ENCODE data around the gene ANKRD11. TPM values are rescaled to one million over a fixed set of nuclear protein-coding genes. Genes with fewer than 3 reads are reported as not detected.

The ANKRD11 gene
- total RNA-seq, 1 donor from 2014 or later = 154 TPM

DNA sequence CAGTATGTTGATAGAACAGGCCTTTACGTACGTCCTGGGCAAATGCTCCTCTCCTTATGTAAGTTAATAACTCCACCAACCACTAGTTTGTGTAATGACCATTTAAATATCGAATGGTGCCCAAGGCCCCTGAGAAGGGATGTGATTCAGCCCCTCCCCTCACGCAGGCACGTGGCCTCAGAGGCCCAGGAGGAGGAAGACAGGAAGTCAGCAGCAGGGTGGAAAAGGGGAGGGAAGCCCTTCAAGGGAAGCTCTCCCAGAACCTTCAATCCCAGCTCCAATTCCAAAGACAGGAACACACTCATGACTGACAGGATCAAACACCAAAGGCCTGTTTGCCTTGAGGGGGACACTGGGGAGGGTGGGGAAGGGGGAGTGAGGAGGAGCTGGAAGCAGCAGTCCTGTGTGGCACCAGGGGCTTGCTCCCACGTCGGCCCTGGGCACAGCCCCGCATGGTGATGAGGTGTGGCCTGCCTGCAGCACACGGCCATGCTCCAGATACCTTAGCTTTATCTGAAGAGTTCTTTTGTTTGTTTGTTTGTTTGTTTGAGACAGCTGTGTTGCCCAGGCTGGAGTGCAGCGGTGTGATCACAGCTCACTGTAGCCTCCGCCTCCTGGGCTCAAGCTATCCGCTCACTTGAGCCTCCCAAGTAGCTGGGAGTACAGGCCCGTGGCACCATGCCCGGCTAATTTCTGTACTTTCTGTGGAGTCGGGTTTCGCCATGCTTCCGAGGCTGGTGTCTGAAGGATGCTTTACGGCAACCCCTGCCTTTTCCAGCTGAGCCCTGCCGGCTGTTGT is 167.8 kb downstream of the ANKRD11 start:
- intact Hi-C loops (cut with micrococcal nuclease) = no loop called here

DNA sequence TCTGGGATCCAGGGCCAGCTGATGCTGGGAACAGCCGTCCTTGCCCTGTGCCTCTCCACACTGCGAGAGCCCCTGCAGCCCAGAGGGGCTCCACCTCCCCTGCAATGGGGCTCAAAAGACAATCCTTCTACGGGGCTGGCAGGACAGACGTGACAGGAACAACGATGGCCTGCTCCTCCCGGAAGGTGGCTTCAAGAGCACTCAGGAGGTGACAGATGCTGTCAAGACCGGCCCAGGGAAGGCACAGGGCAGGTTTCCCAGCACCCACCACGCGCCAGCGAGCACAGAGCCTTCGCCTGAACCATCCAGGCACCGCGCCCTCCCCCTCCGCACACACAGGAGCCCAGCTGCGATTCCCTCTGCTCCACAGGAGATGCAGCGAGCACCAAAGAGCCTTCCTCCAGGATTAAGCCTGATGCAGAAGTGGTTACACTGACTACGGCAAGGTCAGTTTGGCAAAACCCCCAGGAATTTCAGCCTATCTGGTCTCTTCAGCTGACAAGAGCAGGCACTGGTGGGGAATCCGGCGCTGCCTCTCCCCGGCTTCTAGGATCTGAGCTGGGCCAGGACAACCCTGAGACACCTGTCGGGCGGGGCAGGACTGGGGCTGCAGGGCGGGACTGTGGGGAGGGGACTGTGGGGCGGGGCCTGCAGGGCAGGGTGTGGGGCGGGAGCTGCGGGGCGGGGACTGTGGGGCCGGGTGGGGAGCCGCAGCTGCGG is 169.4 kb downstream of the ANKRD11 start:
- intact Hi-C loops (cut with micrococcal nuclease) = no loop called here

DNA sequence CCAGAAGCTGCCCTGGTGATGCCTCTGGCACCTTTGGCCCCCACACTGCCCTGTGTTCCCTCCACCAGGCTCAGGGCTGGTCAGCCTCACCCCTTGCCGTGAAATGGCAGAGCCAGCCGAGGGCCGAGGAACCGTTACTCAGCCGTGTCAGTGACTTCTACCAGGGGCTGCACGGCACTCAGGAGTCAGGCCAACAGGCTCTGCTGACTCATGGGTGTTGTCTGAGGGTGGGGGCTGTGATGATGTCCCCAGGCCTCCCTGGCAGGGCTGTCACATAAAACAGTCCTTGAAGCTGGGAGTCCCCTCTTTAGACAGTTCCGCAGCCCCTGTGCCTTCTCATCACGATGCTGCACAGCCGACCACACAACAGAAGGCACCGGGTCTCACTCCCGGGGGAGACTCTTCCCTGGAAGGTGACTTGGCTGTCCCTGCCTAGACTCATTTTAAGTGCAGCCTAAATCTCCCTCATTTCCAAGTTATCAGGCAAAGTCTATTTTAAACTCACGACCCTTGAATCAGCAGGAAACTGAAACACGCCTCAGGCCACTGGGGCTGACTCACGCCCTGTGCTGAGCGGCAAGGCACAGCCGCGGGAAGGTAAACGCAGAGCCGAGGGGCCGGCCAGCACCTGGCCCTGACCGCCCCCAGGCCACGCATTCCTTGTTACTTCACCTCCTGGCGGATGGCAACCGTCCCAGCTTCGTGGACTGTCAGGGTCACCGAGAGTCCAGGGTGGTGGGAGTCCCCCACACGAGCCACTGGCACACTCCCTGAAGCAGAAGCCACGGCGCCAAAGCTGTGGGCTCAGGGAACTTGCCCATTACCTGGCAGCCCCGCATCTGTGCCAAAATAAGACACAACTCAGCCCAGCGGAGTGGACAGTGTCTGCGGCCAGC is 170.2 kb downstream of the ANKRD11 start:
- intact Hi-C loops (cut with micrococcal nuclease) = loop anchor here (5.0 kb wide), 2 partner anchors 187 to 237 kb away; partner anchors contain the start of gene SPG7

DNA sequence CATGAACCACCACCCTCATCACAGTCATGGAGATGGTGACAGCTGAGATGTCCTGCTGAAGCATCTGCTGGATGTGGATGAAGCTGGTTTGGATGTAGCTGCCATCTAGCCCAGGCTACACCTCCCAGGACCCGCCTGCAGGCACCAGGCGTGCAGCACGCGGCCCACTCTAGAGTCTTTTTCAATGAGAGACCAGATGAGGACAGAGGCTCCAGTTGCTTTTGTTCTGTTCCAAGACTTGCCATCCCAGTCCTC is 170.8 kb downstream of the ANKRD11 start:
- intact Hi-C loops (cut with micrococcal nuclease) = loop anchor here (5.0 kb wide), 2 partner anchors 188 to 238 kb away; partner anchors contain the start of gene SPG7

DNA sequence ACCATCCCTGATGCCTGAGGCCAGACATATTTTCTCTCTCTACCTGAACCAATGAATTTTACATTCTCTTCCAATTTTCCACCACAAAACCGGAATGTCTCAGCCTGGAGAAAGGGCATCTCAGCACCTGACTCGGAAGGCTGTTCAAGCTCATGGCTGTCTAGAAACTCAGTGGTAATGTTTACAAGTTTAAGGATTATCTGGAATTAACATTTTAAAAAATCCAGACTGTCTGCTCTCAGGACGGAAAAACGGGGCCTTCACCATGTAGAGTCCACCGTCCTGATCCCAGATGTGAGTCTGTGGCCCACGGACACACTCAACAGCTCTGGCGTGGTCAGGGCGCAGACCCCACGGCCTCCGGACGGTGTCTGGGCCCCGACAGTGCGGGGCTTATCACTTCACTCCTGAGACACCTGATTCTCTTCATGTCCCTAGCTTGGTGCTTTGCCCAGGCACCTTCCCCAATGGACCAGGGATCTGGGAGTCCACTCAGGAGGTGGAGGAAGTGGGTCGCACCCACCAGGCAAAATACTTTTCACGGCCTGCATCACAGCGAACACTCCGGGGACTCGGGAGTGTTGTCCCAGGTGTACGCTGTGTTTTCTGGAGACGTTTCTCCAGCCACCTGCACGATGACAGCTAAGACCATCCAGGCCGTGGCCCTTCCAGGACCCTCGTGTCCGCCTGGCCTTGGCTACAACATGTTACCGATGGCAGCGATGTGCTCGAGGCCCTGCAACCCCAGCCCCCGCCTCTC is 171.3 kb downstream of the ANKRD11 start:
- intact Hi-C loops (cut with micrococcal nuclease) = loop anchor here (5.0 kb wide), 2 partner anchors 188 to 238 kb away; partner anchors contain the start of gene SPG7

DNA sequence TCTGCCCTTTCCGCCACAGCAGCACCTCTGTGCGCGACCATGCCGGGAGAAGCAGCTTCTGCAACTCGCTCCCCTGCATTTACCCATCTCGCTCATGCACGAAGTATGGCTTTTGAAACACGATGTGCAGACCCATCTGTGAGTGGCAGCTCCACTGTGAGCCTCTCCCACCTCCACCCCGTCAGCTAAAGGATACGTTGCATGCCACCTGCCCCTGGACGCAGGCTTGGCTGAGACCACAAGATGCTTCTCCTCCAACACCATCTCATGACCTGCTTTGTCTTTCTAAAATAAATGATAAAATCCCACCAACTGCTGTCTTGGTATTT is 172.0 kb downstream of the ANKRD11 start:
- intact Hi-C loops (cut with micrococcal nuclease) = loop anchor here (5.0 kb wide), 2 partner anchors 189 to 239 kb away; partner anchors contain the start of gene SPG7

- intact Hi-C loops (cut with micrococcal nuclease) = loop anchor here (2.0 to 5.0 kb wide), 3 partner anchors 77 to 239 kb away; partner anchors contain the start of gene SPG7
Measured at GRCh38 chr16:89317729-89318429, 172.5 kb downstream of the ANKRD11 start.

GRCh38 chr16:89317101-89317671 is 173.2 kb downstream of the ANKRD11 start:
- intact Hi-C loops (cut with micrococcal nuclease) = loop anchor here (2.0 to 5.0 kb wide), 3 partner anchors 76 to 240 kb away; partner anchors contain the start of gene SPG7

GRCh38 chr16:89316701-89317100 is 173.7 kb downstream of the ANKRD11 start:
- intact Hi-C loops (cut with micrococcal nuclease) = loop anchor here (2.0 to 5.0 kb wide), 3 partner anchors 76 to 241 kb away; partner anchors contain the start of gene SPG7

- intact Hi-C loops (cut with micrococcal nuclease) = loop anchor here (2.0 to 5.0 kb wide), 4 partner anchors 45 to 241 kb away; partner anchors contain the start of gene SPG7
Measured at GRCh38 chr16:89315791-89316581, 174.4 kb downstream of the ANKRD11 start.

DNA sequence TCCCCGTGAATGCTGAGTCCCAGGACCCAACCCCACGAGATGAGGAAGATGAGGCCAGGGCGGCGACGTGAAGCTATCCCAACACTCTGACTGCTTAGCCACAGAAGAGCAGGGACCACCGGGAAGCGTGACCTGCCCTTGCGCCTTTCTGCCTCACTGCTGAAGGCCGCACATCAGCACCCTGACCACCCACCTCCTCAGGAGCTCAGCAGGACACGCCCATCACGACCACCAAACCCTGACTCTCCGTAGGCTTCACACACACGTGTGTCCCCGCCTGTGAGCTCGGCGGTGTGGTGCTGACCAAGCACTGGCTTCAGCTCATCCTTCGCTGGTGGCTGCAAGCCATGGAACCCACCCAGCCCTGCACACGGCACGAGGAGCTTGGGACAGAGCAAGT is 175.1 kb downstream of the ANKRD11 start:
- intact Hi-C loops (cut with micrococcal nuclease) = loop anchor here (2.0 to 5.0 kb wide), 3 partner anchors 46 to 242 kb away; partner anchors contain the start of gene SPG7

GRCh38 chr16:89314854-89315253 is 175.5 kb downstream of the ANKRD11 start:
- intact Hi-C loops (cut with micrococcal nuclease) = loop anchor here (2.0 to 5.0 kb wide), 3 partner anchors 46 to 242 kb away; partner anchors contain the start of gene SPG7

- intact Hi-C loops (cut with micrococcal nuclease) = loop anchor here (2.0 kb wide), 1 partner anchor 46 kb away; no protein-coding TSS in a partner anchor
Measured at GRCh38 chr16:89314357-89314756, 176.0 kb downstream of the ANKRD11 start.

DNA sequence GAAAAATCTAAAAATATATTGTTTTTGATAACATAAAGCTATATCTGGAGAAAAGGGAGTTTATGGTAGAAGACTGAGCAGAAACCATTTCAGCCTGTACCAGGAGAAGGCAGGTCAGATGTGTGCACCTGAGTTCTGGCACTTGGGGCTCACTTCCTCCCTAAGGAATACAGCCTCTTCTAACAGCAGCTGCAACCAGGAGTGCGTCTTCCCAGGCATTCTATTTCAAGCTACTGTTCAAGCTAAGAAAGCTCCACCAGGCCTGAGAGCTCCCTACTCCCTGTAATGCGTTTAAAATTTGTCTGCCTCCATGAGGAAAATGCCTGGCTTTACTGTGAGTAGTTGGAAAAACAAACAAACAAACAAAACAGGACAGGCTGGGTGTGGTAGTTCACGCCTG is 176.8 kb downstream of the ANKRD11 start:
- intact Hi-C loops (cut with micrococcal nuclease) = no loop called here

GRCh38 chr16:89312598-89313299 is 177.6 kb downstream of the ANKRD11 start:
- intact Hi-C loops (cut with micrococcal nuclease) = no loop called here

- intact Hi-C loops (cut with micrococcal nuclease) = no loop called here
Measured at GRCh38 chr16:89312194-89312593, 178.2 kb downstream of the ANKRD11 start.

GRCh38 chr16:89311636-89312035 is 178.7 kb downstream of the ANKRD11 start:
- intact Hi-C loops (cut with micrococcal nuclease) = no loop called here
